Fibroblast of skin of abdomen (primary cell): ENCODE results near the gene CXCL13. TPM values are rescaled to one million over a fixed set of nuclear protein-coding genes. Genes with fewer than 3 reads are reported as not detected.
"Not testable (repeated sequence)": the region's sequence is repeated elsewhere in the genome, so short reads cannot be mapped to it uniquely, and the experiment has no call there.

ENCODE experiments used
- DNase-seq: peaks from one replicate; pipeline ENCODE4 v3.0.0-alpha.2; 2013
- polyA plus RNA-seq, 2 experiments: library from polyadenylated mRNA; unstranded; fragments of 120-200 nt; gene quantifications; one replicate each; pipeline ENCODE4 v1.2.1, GENCODE V29; 2013; ENCODE audit not compliant: insufficient read length in 2 of 2

The CXCL13 gene
- polyA plus RNA-seq (2013, experiment 1 of 2; ENCODE audit: insufficient read length): not detected
- polyA plus RNA-seq (2013, experiment 2 of 2; ENCODE audit: insufficient read length): not detected

GRCh38 chr4:77605210-77605902, at the start of gene CXCL13:
Gene CXCL13 (plus strand): TSS chr4:77605820. CDS start chr4:77605866, 46 bp downstream.
- DNase-seq: no peak

- no peak for DNase-seq
Observed at GRCh38 chr4:77560170-77560569, 45.5 kb upstream of the CXCL13 start.

- not testable (repeated sequence) for DNase-seq
Observed at GRCh38 chr4:77561720-77562119, 43.9 kb upstream of the CXCL13 start.

- no peak for DNase-seq
Observed at GRCh38 chr4:77564231-77564630, 41.4 kb upstream of the CXCL13 start.

GRCh38 chr4:77566148-77566547, 39.5 kb upstream of the CXCL13 start:
- DNase-seq: no peak

- DNase-seq: no peak
Observed at GRCh38 chr4:77567549-77567948, 38.1 kb upstream of the CXCL13 start.

- not testable (repeated sequence) for DNase-seq
Observed at GRCh38 chr4:77570508-77571214, 35.0 kb upstream of the CXCL13 start.

GRCh38 chr4:77576351-77576750, 29.3 kb upstream of the CXCL13 start:
- DNase-seq: no peak

GRCh38 chr4:77578145-77578544, 27.5 kb upstream of the CXCL13 start:
- no peak for DNase-seq

GRCh38 chr4:77579406-77580076, 26.1 kb upstream of the CXCL13 start:
- peak; percentile 91 for DNase-seq

GRCh38 chr4:77581724-77582123, 23.9 kb upstream of the CXCL13 start:
- peak; percentile 3 for DNase-seq

GRCh38 chr4:77582156-77582555, 23.5 kb upstream of the CXCL13 start:
- DNase-seq: peak; percentile 24

GRCh38 chr4:77582711-77583110, 22.9 kb upstream of the CXCL13 start:
- peak; percentile 54 for DNase-seq

- peak; percentile 85 for DNase-seq
Observed at GRCh38 chr4:77586951-77587383, 18.7 kb upstream of the CXCL13 start.

GRCh38 chr4:77590482-77590881, 15.1 kb upstream of the CXCL13 start:
- no peak for DNase-seq

- no peak for DNase-seq
Observed at GRCh38 chr4:77591532-77591931, 14.1 kb upstream of the CXCL13 start.

- no peak for DNase-seq
Observed at GRCh38 chr4:77593101-77593500, 12.5 kb upstream of the CXCL13 start.

GRCh38 chr4:77593993-77594392, 11.6 kb upstream of the CXCL13 start:
- DNase-seq: no peak

GRCh38 chr4:77595364-77595973, 10.2 kb upstream of the CXCL13 start:
- no peak for DNase-seq

GRCh38 chr4:77599378-77599777, 6.2 kb upstream of the CXCL13 start:
- peak; percentile 36 for DNase-seq

GRCh38 chr4:77600521-77601451, 4.8 kb upstream of the CXCL13 start:
- peak; percentile 17 for DNase-seq
